NCI-H82 treated with DMSO at 0.1 percent for 48 hours (cell line): ENCODE results near the gene SDHAF1.
A peak's percentile ranks its signal among the peaks of the same experiment; 100 is the strongest.
"Not testable (repeated sequence)": the region's sequence is repeated elsewhere in the genome, so short reads cannot be mapped to it uniquely, and the experiment has no call there.

Source experiments
- DNase-seq: peaks from one replicate; lab custom pipeline; 2025; ENCODE audit not compliant: unreplicated experiment; lab: John Stamatoyannopoulos, UW

Gene SDHAF1

GRCh38 chr19:36014012-36014924 lies 19.3 kb downstream of the SDHAF1 start, which contains the start of gene ALKBH6:
Gene ALKBH6 (minus strand): TSS chr19:36014213. CDS start chr19:36013397, 816 bp downstream.
- peak; percentile 97 for DNase-seq

DNA sequence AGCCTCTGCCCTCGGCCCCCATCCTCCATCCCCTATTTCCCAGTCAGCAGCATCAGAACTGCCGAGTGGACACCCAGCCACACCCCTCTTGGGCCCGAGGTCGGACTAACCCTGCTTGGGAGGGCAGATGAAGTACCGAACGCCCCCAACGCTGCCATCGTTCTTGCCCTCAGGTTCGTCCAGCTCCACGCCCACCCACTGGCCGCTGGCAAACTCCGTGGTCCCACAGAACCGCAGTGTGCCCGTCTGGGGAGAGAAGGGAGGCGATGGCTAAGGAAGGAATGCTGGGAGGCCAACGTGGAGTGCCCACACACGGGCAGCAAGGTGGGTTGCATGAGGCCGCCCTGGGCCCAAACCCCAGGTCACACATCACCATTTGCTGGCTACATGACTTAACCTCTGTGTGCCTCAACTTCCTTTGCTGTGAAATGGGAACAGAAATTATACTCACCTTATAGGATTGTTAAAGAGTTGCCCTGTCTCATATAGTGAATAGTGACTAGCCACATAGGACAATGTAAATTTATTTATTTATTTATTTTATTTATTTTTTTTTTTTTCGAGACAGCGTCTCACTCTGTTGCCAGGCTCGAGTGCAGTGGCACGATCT lies 24.2 kb downstream of the SDHAF1 start:
- no peak for DNase-seq

DNA sequence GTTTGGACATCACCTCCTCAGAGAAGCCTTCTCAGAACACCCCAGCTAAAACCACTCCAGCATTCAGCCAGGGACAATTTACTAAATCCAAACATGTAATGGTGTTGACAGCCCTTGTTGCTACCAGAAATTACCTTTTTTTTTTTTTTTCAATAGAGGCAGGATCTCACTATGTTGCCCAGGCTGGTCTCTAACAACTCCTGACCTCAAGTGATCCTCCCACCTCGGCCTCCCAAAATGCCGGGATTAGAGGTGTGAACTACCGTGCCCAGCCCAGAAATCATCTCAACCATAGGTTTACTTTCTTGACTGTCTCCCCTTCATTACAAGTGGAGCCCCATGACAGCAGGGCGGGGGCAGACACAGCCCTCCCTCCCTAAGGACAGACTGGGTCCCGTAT lies 28.4 kb downstream of the SDHAF1 start:
- DNase-seq = no peak

DNA sequence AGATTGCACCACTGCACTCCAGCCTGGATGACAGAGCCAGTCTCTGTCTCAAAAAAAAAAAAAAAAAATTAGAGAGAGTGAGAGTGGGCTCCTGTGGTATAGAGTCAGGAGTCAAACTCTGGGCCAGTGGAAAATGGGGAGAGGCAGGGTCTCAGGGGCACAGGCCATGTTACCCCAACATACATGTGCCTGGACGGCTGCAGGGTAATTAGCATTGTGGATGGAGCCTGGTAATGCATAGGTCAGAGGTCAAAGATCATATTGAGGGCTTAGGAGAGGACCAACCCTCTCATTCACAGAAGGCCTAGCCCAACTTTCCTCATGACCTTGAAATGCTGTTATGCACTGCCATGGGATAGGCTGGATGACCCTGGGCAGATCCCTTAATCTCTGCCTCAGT lies 30.6 kb downstream of the SDHAF1 start:
- DNase-seq = no peak

GRCh38 chr19:36026091-36026876 lies 31.3 kb downstream of the SDHAF1 start:
- no peak for DNase-seq

- DNase-seq = no peak
Observed at GRCh38 chr19:36027696-36028095, 32.7 kb downstream of the SDHAF1 start.

DNA sequence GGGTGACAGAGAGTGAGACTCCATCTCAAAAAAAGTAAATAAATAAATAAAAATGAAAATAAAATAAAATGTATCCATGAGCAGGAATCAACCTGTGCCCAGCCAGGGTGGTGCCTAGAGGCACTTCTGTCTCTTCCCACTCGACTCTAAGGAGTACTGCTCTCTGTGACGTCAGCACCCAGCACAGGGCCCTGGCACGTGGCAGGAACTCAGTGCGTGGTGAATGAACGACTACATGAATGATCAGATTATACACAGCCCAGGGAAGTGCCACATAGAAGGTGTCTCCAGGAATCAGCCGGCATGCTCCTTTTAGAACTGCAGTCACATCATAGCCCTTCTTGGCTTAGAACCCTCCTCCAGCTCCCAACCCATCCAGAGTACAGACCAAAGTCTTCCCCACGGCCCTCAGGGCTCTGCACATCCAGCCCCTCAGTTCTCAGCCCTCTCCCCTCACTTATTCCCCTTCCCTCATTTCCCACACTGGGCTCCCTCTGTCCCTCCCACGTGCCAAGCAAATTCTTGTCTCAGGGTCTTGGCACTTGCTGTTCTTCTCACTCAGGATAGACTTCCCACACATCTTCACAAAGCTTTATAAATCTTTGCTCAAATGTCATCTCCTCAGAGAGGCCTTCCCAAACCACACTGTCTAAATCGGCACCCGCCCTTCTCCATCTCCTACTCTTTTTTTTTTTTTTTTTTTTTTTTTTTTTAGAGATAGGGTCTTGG lies 33.5 kb downstream of the SDHAF1 start:
- DNase-seq = no peak

DNA sequence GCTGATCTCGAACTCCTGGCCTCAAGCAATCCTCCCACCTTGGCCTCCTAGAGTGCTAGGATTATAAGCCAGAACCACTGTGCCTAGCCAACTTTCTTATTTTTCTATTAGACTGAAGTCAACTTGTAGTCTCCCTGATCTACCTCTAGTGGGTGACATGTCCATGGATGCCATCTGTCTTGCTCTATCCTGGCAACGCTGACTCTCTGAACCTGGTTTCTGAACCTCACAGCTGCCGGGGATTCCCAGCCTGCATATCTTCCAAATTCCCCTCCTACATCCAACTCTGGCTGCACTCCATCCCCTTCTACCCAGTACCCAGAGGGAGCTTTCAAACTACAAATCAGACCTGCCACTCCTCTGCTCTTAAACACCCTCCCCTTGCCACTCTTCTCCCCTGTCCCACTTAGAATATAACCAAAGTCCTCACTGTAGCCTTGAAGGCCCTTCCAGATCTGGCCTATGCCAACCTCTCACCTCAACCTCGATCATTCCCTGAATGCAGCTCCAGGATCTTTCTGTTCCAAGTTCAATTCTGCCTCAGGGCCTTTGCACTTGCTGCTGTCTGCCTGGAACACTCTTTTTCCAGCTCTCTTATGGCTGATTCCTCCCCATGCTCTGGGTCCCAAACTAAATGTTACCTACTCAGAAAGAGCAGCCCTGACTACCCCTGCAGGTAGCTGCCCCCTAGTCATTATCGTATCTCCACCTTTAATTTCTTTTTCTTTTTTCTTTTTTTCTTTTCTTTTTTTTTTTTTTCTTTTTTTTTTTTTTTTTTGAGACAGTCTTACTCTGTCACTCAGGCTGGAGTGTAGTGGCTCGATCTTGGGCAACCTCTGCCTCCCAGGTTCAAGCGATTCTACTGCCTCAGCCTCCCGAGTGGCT lies 35.5 kb downstream of the SDHAF1 start:
- DNase-seq = no peak

- DNase-seq = no peak
Observed at GRCh38 chr19:36031308-36031707, 36.3 kb downstream of the SDHAF1 start.

GRCh38 chr19:36032251-36033104 lies 37.5 kb downstream of the SDHAF1 start, which contains the start of gene CLIP3:
Gene CLIP3 (minus strand): TSS chr19:36032873. CDS start chr19:36032357, 516 bp downstream.
- DNase-seq = peak; percentile 46

DNA sequence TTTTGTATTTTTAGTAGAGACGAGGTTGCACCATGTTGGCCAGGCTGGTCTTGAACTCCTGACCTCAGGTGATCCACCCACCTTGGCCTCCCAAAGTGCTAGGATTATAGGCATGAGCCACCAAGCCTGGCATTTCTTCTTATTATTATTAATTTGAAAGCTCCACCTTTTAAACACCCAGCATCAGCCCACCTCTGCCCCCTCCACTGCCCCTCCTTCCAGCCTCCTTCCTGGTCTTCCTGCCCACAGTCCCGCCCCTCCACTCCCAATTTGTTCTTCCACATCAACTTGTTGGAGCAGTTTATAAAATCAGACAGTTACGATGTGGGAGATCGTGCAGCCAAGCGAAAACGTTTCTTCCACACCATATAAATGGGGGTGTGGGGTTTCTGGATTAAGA lies 45.5 kb downstream of the SDHAF1 start:
- DNase-seq = no peak

DNA sequence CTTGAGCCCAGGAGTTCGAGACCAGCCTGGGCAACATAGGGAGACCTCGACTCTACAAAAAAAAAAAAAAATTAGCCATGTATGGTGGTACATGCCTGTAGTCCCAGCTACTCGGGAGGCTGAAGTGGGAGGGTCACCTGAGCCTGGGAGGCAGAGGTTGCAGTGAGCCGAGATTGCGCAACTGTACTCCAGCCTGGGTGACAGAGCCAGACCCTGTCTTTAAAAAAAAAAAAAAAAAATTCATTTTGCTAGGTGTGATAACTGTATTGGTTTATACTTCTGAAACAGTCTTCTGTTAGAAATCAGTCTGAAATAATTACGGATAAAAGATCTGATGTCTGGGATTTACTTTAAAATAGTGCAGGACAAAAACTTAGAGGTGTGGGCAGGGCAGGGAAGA lies 46.1 kb downstream of the SDHAF1 start:
- not testable (repeated sequence) for DNase-seq

- no peak for DNase-seq
Observed at GRCh38 chr19:36041831-36042230, 46.8 kb downstream of the SDHAF1 start.

DNA sequence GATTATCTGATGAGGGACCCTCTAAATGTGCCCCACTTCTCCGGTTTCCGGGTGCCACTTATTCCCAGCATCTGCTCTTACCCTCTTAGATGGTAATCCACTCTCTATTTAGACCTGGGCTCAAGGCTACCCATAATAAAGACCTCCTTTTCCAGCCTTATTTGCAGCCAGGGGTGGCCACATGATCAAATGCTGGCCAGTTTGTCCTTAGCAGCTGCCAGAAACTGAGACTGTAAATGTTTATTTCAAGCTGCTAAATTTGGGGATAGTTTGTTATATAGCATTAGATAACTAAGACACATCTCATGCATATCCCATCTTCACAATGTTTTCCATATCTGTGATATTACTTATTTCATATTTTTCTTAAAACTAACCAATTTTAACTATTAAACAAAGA lies 49.0 kb downstream of the SDHAF1 start:
- DNase-seq = no peak
